ENCODE data around the gene ZFYVE21. TPM values are rescaled to one million over a fixed set of nuclear protein-coding genes. Genes with fewer than 3 reads are reported as not detected.

The ZFYVE21 gene
- total RNA-seq, 1 experiment from 2014 or later, result 45.7 TPM

- H3K4me1 Mint-ChIP-seq (ENCODE audit: low read depth, unreplicated experiment), result no peaks in the 10 kb centered on the region
- H3K36me3 Mint-ChIP-seq (ENCODE audit: insufficient read depth, unreplicated experiment), result peaks cover 9% of the 10 kb centered on the region
- no peak overlapping the region for H3K27ac Mint-ChIP-seq (ENCODE audit: unreplicated experiment)
- intact Hi-C loops (cut with micrococcal nuclease; ENCODE audit: unreplicated experiment), result no loop called here
- no TSS peak for BruUV-seq (replicated peaks)
- no peak for TF ChIP-seq CTCF (IDR thresholded peaks at IDR 0.05; ENCODE audit: unreplicated experiment)
- CTCF ChIA-PET, result no interaction called here
- H3K27me3 Mint-ChIP-seq (ENCODE audit: unreplicated experiment), result no peaks in the 10 kb centered on the region
- H3K9me3 Mint-ChIP-seq (ENCODE audit: low read depth, unreplicated experiment), result no peaks in the 10 kb centered on the region
- no peak for DNase-seq
- no peak overlapping the region for H3K4me3 Mint-ChIP-seq (ENCODE audit: low read depth, unreplicated experiment)
Observed at GRCh38 chr14:103753774-103754173, 38.2 kb downstream of the ZFYVE21 start.

GRCh38 chr14:103755060-103755459 is 39.5 kb downstream of the ZFYVE21 start:
- H3K27me3 Mint-ChIP-seq (ENCODE audit: unreplicated experiment), result no peaks in the 10 kb centered on the region
- CTCF ChIA-PET, result interaction anchor here (0.7 kb wide), 1 partner anchor 100 kb away, joined by 5 read pairs; no protein-coding TSS in a partner anchor
- no peak for TF ChIP-seq CTCF (IDR thresholded peaks at IDR 0.05; ENCODE audit: unreplicated experiment)
- intact Hi-C loops (cut with micrococcal nuclease; ENCODE audit: unreplicated experiment), result no loop called here
- H3K9me3 Mint-ChIP-seq (ENCODE audit: low read depth, unreplicated experiment), result no peaks in the 10 kb centered on the region
- no peak overlapping the region for H3K27ac Mint-ChIP-seq (ENCODE audit: unreplicated experiment)
- H3K4me3 Mint-ChIP-seq (ENCODE audit: low read depth, unreplicated experiment), result no peak overlapping the region
- DNase-seq, result no peak
- H3K36me3 Mint-ChIP-seq (ENCODE audit: insufficient read depth, unreplicated experiment), result peaks cover 4% of the 10 kb centered on the region
- no peaks in the 10 kb centered on the region for H3K4me1 Mint-ChIP-seq (ENCODE audit: low read depth, unreplicated experiment)
- BruUV-seq (replicated peaks), result no TSS peak

- TF ChIP-seq CTCF (IDR thresholded peaks at IDR 0.05; ENCODE audit: unreplicated experiment), result no peak
- Mint-ChIP-seq H3K27me3 (ENCODE audit: unreplicated experiment) (no peaks in the 10 kb centered on the region), H3K9me3 (ENCODE audit: low read depth, unreplicated experiment) (no peaks in the 10 kb centered on the region), H3K4me3 (ENCODE audit: low read depth, unreplicated experiment) (no peak overlapping the region), H3K36me3 (ENCODE audit: insufficient read depth, unreplicated experiment) (no peaks in the 10 kb centered on the region), H3K4me1 (ENCODE audit: low read depth, unreplicated experiment) (no peaks in the 10 kb centered on the region), H3K27ac (ENCODE audit: unreplicated experiment) (no peak overlapping the region)
- intact Hi-C loops (cut with micrococcal nuclease; ENCODE audit: unreplicated experiment), result no loop called here
- BruUV-seq (replicated peaks), result no TSS peak
- no peak for DNase-seq
- CTCF ChIA-PET, result interaction anchor here (0.6 kb wide), 1 partner anchor 78 kb away, joined by 4 read pairs; no protein-coding TSS in a partner anchor
Observed at GRCh38 chr14:103758059-103758776, 42.6 kb downstream of the ZFYVE21 start.

- DNase-seq, result no peak
- no TSS peak for BruUV-seq (replicated peaks)
- Mint-ChIP-seq H3K4me1 (ENCODE audit: low read depth, unreplicated experiment) (no peaks in the 10 kb centered on the region), H3K4me3 (ENCODE audit: low read depth, unreplicated experiment) (no peak overlapping the region), H3K36me3 (ENCODE audit: insufficient read depth, unreplicated experiment) (no peaks in the 10 kb centered on the region), H3K27ac (ENCODE audit: unreplicated experiment) (no peak overlapping the region), H3K27me3 (ENCODE audit: unreplicated experiment) (no peaks in the 10 kb centered on the region), H3K9me3 (ENCODE audit: low read depth, unreplicated experiment) (no peaks in the 10 kb centered on the region)
- intact Hi-C loops (cut with micrococcal nuclease; ENCODE audit: unreplicated experiment), result no loop called here
- TF ChIP-seq CTCF (IDR thresholded peaks at IDR 0.05; ENCODE audit: unreplicated experiment), result no peak
- CTCF ChIA-PET, result no interaction called here
Observed at GRCh38 chr14:103762036-103762435, 46.4 kb downstream of the ZFYVE21 start.
